Gastroesophageal sphincter (tissue), 4 donors: ENCODE measurements around the gene MALT1. TPM values are rescaled to one million over a fixed set of nuclear protein-coding genes. Genes with fewer than 3 reads are reported as not detected.
A peak's percentile ranks its signal among the peaks of the same experiment; 100 is the strongest.

Experiments
- ATAC-seq: fragments of 150-250 bp; one replicate; pipeline ENCODE4 v1.9.1; 2016; ENCODE audit warnings: mild to moderate bottlenecking, moderate library complexity
- H3K27ac ChIP-seq, 4 donors: fragments of 200-600 bp; sonication (generic) in 3 of 4; 1 replicate in 3 of 4; 2 replicates in 1 of 4; pipeline ENCODE4 v1.5.1; 2016 to 2019
- H3K27me3 ChIP-seq: fragments of 200-600 bp; sonication (generic); one replicate; pipeline ENCODE4 v1.5.1; 2019
- H3K36me3 ChIP-seq, 2 donors: fragments of 200-600 bp; sonication (generic); one replicate each; pipeline ENCODE4 v1.5.1; 2019; ENCODE audit warnings: control low read depth in 1 of 2
- H3K4me1 ChIP-seq, 3 donors: fragments of 200-600 bp; sonication (generic); 1 replicate in 2 of 3; 2 replicates in 1 of 3; pipeline ENCODE4 v1.5.1; 2016 to 2019; ENCODE audit warnings: control low read depth in 2 of 3
- H3K4me3 ChIP-seq, 2 donors: fragments of 200-600 bp; sonication (generic); one replicate each; pipeline ENCODE4 v1.5.1; 2019; ENCODE audit warnings: mild to moderate bottlenecking in 1 of 2, moderate library complexity in 1 of 2
- H3K9me3 ChIP-seq, 3 donors: fragments of 200-600 bp; sonication (generic); one replicate each; pipeline ENCODE4 v1.5.1; 2017 to 2019; ENCODE audit warnings: control low read depth in 2 of 3
- CTCF ChIP-seq, 4 experiments: fragments of 200-600 bp in 2 of 4; fragments of 450-650 bp in 2 of 4; sonication (generic) in 1 of 4; IDR thresholded peaks; one replicate each; pipeline ENCODE4 v1.5.1; 2017 to 2019; ENCODE audit warnings: antibody characterized with exemption in 4 of 4, mild to moderate bottlenecking in 2 of 4, moderate library complexity in 2 of 4
- EP300 ChIP-seq: sonication (generic); formaldehyde crosslinking; IDR thresholded peaks from one replicate; pipeline ENCODE4 v1.6.1; 2017; ENCODE audit warnings: antibody characterized with exemption, mild to moderate bottlenecking
- POLR2A ChIP-seq, 2 donors: fragments of 450-650 bp; IDR thresholded peaks; one replicate each; pipeline ENCODE4 v1.6.1; 2017; ENCODE audit warnings: antibody characterized with exemption in 2 of 2, mild to moderate bottlenecking in 2 of 2, moderate library complexity in 1 of 2
- POLR2AphosphoS5 ChIP-seq: sonication (generic); formaldehyde crosslinking; IDR thresholded peaks from one replicate; pipeline ENCODE4 v1.6.1; 2017; ENCODE audit warnings: antibody characterized with exemption
- WGBS, 2 donors: methylation state at CpG; one replicate each; pipeline ENCODE4 v1.1.5; 2018; ENCODE audit warnings: low coverage in 1 of 2; 5-methylcytosine and 5-hydroxymethylcytosine counted together
- total RNA-seq, 4 donors: library from RNA; depleted of rRNA; stranded (reverse); fragments of >200 nt; gene quantifications; one replicate each; pipeline ENCODE4 v1.1.0, GENCODE V29; 2016

Gene MALT1
- total RNA-seq, 4 donors from 2014 or later, result 19.4 to 26.6 (median 24.1) TPM

DNA sequence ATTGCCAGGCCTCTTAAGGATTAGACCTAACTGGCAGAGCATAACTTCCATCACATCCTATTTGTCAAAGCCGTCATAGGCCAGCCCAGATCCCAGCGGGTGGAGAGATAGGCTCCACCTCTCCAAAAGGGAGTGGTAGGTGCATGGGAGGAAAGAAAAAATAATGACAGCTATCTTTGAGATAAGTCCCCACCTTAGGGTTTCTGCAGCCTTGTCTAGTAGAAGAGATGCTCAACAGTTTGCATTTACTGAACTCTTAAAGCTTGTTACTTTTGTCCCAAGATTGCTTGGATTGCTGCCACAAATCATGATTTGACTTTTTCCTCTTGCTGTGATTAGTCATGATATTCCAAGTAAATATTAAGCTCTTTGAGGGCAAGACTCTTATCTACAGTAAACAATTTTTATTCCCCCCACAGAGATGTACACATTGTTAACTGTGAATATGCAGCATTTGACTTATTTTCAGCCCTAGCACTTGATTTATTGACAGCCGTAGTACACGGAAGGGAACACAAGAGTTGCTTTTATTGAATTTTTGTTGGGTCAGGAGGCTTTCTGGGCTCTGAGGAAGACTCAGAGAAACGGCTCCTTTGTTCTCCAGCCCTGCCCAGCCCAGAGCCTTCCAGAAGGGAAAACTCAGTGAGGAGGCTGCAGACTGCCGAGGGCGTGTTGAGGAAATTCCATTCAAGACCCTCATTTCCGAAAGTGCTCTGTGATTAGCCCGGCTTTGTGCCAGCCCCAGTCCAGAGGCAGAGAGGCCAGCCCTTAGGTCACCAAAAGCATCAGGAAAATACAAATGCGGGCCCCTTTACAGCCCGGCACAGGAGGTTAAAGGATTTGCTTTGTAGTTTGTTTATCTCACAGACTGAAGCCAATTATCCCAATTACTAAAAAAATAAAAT, 118.0 kb downstream of the MALT1 start:
- no peaks in the 10 kb centered on the region for H3K9me3 ChIP-seq
- TF ChIP-seq CTCF (IDR thresholded peaks at IDR 0.05) (no peak), POLR2A (IDR thresholded peaks at IDR 0.05) (no peak), EP300 (no peak), POLR2AphosphoS5 (no peak)
- 47 to 79% methylated on average over 4 of the region's 11 CpGs for WGBS, 2 donors
- H3K36me3 ChIP-seq, result no peaks in the 10 kb centered on the region
- peak overlapping the region in 3 of 4 donors; percentile 33 to 60 (median 36) for H3K27ac ChIP-seq
- peak; percentile 52 for ATAC-seq
- no peak overlapping the region for H3K4me3 ChIP-seq
- no peaks in the 10 kb centered on the region for H3K27me3 ChIP-seq
- H3K4me1 ChIP-seq, result peaks cover 0 to 8% (median 7%) of the 10 kb centered on the region in 3 donors

DNA sequence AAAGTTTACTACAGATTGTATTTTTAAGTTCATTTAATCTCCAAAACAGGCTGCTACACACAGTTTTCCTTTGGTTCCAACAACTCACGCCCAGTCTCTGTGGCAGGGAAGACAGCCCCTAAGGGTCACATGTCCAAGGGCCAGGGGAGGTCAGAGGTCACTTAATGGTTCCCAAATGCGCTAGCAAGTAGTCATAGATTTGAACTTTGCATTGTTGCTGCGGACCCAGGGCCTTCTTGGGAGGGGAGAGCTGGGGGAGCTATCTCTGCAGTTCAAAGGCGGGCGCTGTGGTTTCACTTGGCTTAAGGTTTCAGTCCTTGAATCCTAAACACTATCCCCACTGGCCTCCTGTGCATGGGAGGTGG, 118.6 kb downstream of the MALT1 start:
- peak overlapping the region in 3 of 4 donors; percentile 13 to 60 (median 36) for H3K27ac ChIP-seq
- no peak for ATAC-seq
- peaks cover 0 to 5% (median under 1%) of the 10 kb centered on the region in 3 donors for H3K4me1 ChIP-seq
- H3K27me3 ChIP-seq, result no peaks in the 10 kb centered on the region
- no peak for TF ChIP-seq CTCF (IDR thresholded peaks at IDR 0.05)
- no peak for TF ChIP-seq EP300
- no peak for TF ChIP-seq POLR2A (IDR thresholded peaks at IDR 0.05)
- no peak for TF ChIP-seq POLR2AphosphoS5
- no peak overlapping the region for H3K4me3 ChIP-seq
- H3K36me3 ChIP-seq, result no peaks in the 10 kb centered on the region
- 39 to 67% methylated on average over 3 of the region's 5 CpGs for WGBS, 2 donors
- no peaks in the 10 kb centered on the region for H3K9me3 ChIP-seq

DNA sequence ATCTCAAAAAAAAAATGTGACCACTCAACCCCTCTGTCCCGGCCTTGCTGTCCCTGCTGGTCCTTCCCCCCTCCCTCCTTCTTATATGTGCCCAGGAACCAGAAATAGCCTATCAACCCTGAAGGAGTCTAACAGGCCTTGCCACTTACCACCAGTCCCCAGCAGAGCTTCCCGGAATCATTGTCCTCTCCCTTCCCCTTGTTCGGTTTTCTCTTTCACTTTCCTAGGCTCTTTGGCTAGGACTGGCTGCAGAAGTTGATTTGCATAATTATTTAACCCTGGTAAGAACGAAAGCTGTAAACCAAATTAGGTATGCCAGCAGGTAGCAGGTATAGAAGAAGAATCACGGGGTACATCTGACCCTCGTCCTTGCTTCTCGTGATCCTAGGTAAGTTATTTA, 120.8 kb downstream of the MALT1 start:
- H3K9me3 ChIP-seq, result no peaks in the 10 kb centered on the region
- H3K27ac ChIP-seq, result no peak overlapping the region
- no peak for ATAC-seq
- H3K4me1 ChIP-seq, result no peaks in the 10 kb centered on the region
- H3K4me3 ChIP-seq, result no peak overlapping the region
- no peaks in the 10 kb centered on the region for H3K36me3 ChIP-seq
- no peaks in the 10 kb centered on the region for H3K27me3 ChIP-seq
- WGBS, 2 donors, result 88 to 93% methylated on average over 5 to 6 of the region's 7 CpGs
- TF ChIP-seq POLR2AphosphoS5, result no peak
- TF ChIP-seq EP300, result no peak
- no peak for TF ChIP-seq POLR2A (IDR thresholded peaks at IDR 0.05)
- no peak for TF ChIP-seq CTCF (IDR thresholded peaks at IDR 0.05)

DNA sequence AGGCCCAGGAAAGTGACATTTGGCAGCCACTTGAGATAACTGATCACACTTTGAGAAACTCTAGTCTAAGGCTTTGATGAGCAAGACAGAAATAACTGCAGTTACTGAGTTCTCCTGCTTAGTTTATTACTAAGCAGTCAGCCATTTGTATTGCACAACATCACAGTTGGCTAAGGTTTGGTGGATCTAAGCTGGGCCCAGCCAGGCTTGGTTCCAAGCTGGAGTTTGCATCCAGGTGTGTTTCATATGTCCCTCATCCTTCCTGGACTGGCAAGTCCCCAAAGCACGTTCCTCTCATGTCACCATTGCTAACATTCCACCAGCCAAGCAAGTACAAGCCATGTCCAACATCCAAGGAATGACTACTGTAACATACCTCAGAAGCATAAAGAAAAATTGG, 122.1 kb downstream of the MALT1 start:
- WGBS, 2 donors, result no CpG with 5 or more reads among the region's 1 CpG
- TF ChIP-seq CTCF (IDR thresholded peaks at IDR 0.05), result no peak
- TF ChIP-seq EP300, result no peak
- no peak for TF ChIP-seq POLR2AphosphoS5
- no peak for TF ChIP-seq POLR2A (IDR thresholded peaks at IDR 0.05)
- no peaks in the 10 kb centered on the region for H3K9me3 ChIP-seq
- peak; percentile 61 for ATAC-seq
- no peak overlapping the region for H3K27ac ChIP-seq
- H3K4me3 ChIP-seq, result no peak overlapping the region
- H3K27me3 ChIP-seq, result no peaks in the 10 kb centered on the region
- H3K4me1 ChIP-seq, result no peaks in the 10 kb centered on the region
- no peaks in the 10 kb centered on the region for H3K36me3 ChIP-seq

DNA sequence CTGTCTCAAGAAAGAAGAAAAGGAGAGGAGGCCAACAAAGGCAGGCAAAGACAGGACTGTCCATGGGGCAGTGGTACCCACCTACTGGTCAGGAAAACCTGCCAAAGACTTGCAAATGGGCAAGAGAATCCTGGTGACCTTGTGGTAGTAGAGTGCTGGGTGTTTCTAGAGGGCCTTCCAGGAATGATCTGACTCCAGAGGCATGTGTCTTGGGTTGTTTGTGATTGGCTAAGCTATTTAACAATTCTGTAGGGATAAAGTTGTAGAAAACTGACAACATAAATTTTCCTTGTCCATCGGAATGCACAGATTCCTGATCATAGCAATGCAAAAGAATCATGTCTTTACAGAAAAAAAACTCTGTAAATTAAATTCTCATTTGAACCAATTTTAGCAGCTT, 125.0 kb downstream of the MALT1 start:
- WGBS, 2 donors, result 93 to 100% methylated on average over 1 of the region's 1 CpG
- ATAC-seq, result no peak

More for the DNA sequence above, 125.0 kb downstream of the MALT1 start:
- no peaks in the 10 kb centered on the region for H3K36me3 ChIP-seq
- H3K4me1 ChIP-seq, result no peaks in the 10 kb centered on the region
- H3K27ac ChIP-seq, result no peak overlapping the region
- H3K9me3 ChIP-seq, result no peaks in the 10 kb centered on the region
- no peak for TF ChIP-seq CTCF (IDR thresholded peaks at IDR 0.05)
- no peak for TF ChIP-seq POLR2A (IDR thresholded peaks at IDR 0.05)
- no peak for TF ChIP-seq POLR2AphosphoS5
- no peak for TF ChIP-seq EP300
- no peaks in the 10 kb centered on the region for H3K27me3 ChIP-seq
- no peak overlapping the region for H3K4me3 ChIP-seq
